HEK293T (cell line): ENCODE data around the gene PRDM15.

Source experiments
- CTCF ChIA-PET: fragments of 350-600 bp; formaldehyde crosslinking; extraction: SDS; loops from one replicate; lab custom pipeline; 2021; ENCODE audit warnings: antibody characterized with exemption, inconsistent platforms; lab: Yijun Ruan, JAX
- POLR2A ChIA-PET: fragments of 350-600 bp; formaldehyde crosslinking; extraction: SDS; loops from one replicate; lab custom pipeline; 2020; ENCODE audit warnings: antibody characterized with exemption, inconsistent platforms; lab: Yijun Ruan, JAX
- DNase-seq: peaks from one replicate; pipeline ENCODE4 v3.0.0; 2012; ENCODE audit warnings: mixed read lengths; ENCODE audit errors: extremely low spot score
- ARNT ChIP-seq: fragments of 450-650 bp; IDR thresholded peaks from 2 replicates; pipeline ENCODE4 v1.6.1; 2017; ENCODE audit warnings: mild to moderate bottlenecking
- BHLHE40 ChIP-seq: fragments of 450-650 bp; IDR thresholded peaks from 2 replicates; pipeline ENCODE4 v1.6.1; 2016; ENCODE audit warnings: mild to moderate bottlenecking, moderate library complexity, borderline replicate concordance
- CTBP1 ChIP-seq: fragments of 450-650 bp; IDR thresholded peaks from 2 replicates; pipeline ENCODE4 v1.6.1; 2016; ENCODE audit warnings: borderline replicate concordance
- ELF4 ChIP-seq: fragments of 450-650 bp; IDR thresholded peaks from 2 replicates; pipeline ENCODE4 v1.6.1; 2017; ENCODE audit warnings: antibody characterized with exemption
- FOXA1 ChIP-seq: fragments of 450-650 bp; IDR thresholded peaks from 2 replicates; pipeline ENCODE4 v1.6.1; 2016; ENCODE audit warnings: mild to moderate bottlenecking
- FOXK2 ChIP-seq: fragments of 450-650 bp; IDR thresholded peaks from 2 replicates; pipeline ENCODE4 v1.6.1; 2016; ENCODE audit warnings: mild to moderate bottlenecking
- FOXM1 ChIP-seq: fragments of 450-650 bp; IDR thresholded peaks from 2 replicates; pipeline ENCODE4 v1.6.1; 2017; ENCODE audit warnings: mild to moderate bottlenecking, borderline replicate concordance
- HDGF ChIP-seq: fragments of 450-650 bp; IDR thresholded peaks from 2 replicates; pipeline ENCODE4 v1.6.1; 2017; ENCODE audit warnings: antibody characterized with exemption, borderline replicate concordance
- L3MBTL2 ChIP-seq: fragments of 450-650 bp; conservative IDR thresholded peaks from 2 replicates; pipeline ENCODE4 v1.6.1; 2016; ENCODE audit warnings: mild to moderate bottlenecking
- LEF1 ChIP-seq: fragments of 450-650 bp; IDR thresholded peaks from 2 replicates; pipeline ENCODE4 v1.6.1; 2017; ENCODE audit warnings: mild to moderate bottlenecking, borderline replicate concordance
- NFRKB ChIP-seq: fragments of 450-650 bp; IDR thresholded peaks from 2 replicates; pipeline ENCODE4 v1.6.1; 2016; ENCODE audit warnings: mild to moderate bottlenecking, moderate library complexity
- PKNOX1 ChIP-seq: fragments of 450-650 bp; IDR thresholded peaks from 2 replicates; pipeline ENCODE4 v1.6.1; 2016
- SP1 ChIP-seq: fragments of 450-650 bp; IDR thresholded peaks from 2 replicates; pipeline ENCODE4 v1.6.1; 2017
- SUZ12 ChIP-seq: fragments of 450-650 bp; IDR thresholded peaks from 2 replicates; pipeline ENCODE4 v1.6.1; 2016; ENCODE audit warnings: mild to moderate bottlenecking
- TARDBP ChIP-seq: fragments of 450-650 bp; IDR thresholded peaks from 2 replicates; pipeline ENCODE4 v1.6.1; 2016
- ZNF384 ChIP-seq: fragments of 450-650 bp; IDR thresholded peaks from 2 replicates; pipeline ENCODE4 v1.6.1; 2016

PRDM15 gene

GRCh38 chr21:41865002-41865777 is 14.0 kb downstream of the PRDM15 start:
- POLR2A ChIA-PET: no interaction called here
- no peak for DNase-seq
- CTCF ChIA-PET: no interaction called here
- TF ChIP-seq FOXM1: no peak
- TF ChIP-seq FOXA1: no peak
- TF ChIP-seq ZNF384: no peak
- TF ChIP-seq TARDBP: no peak
- TF ChIP-seq CTBP1: no peak
- no peak for TF ChIP-seq ARNT
- TF ChIP-seq BHLHE40: no peak
- no peak for TF ChIP-seq ELF4
- TF ChIP-seq SUZ12: no peak
- no peak for TF ChIP-seq NFRKB

- DNase-seq: no peak
- TF ChIP-seq NFRKB (no peak), ARNT (no peak), CTBP1 (no peak), SP1 (no peak), FOXK2 (no peak), FOXM1 (no peak), ZNF384 (no peak), LEF1 (no peak), L3MBTL2 (no peak), ELF4 (no peak), BHLHE40 (no peak), PKNOX1 (no peak), SUZ12 (no peak), TARDBP (no peak), HDGF (no peak), FOXA1 (no peak)
- CTCF ChIA-PET: no interaction called here
- POLR2A ChIA-PET: no interaction called here
Observed at GRCh38 chr21:41864311-41865001, 14.7 kb downstream of the PRDM15 start.

GRCh38 chr21:41863439-41863740 is 15.8 kb downstream of the PRDM15 start:
- no peak for TF ChIP-seq CTBP1
- no peak for DNase-seq
- CTCF ChIA-PET: no interaction called here
- POLR2A ChIA-PET: no interaction called here

GRCh38 chr21:41861987-41862386 is 17.2 kb downstream of the PRDM15 start:
- no peak for DNase-seq
- CTCF ChIA-PET: interaction anchor here (0.7 kb wide), 1 partner anchor 117 kb away, joined by 3 read pairs; no protein-coding TSS in a partner anchor
- TF ChIP-seq FOXA1 (no peak), L3MBTL2 (no peak), ZNF384 (no peak), ARNT (no peak), PKNOX1 (no peak), SP1 (no peak), FOXK2 (no peak), TARDBP (no peak), HDGF (no peak), BHLHE40 (no peak), ELF4 (no peak), FOXM1 (no peak), SUZ12 (no peak), LEF1 (no peak), NFRKB (no peak), CTBP1 (no peak)
- POLR2A ChIA-PET: no interaction called here

- ChIA-PET CTCF (no interaction called here), POLR2A (no interaction called here)
- DNase-seq: no peak
- TF ChIP-seq FOXA1 (no peak), FOXK2 (no peak), LEF1 (no peak), NFRKB (no peak), ELF4 (no peak), SP1 (no peak), CTBP1 (no peak), SUZ12 (no peak), TARDBP (no peak), BHLHE40 (no peak), L3MBTL2 (no peak), FOXM1 (no peak)
Observed at GRCh38 chr21:41861255-41861654, 17.9 kb downstream of the PRDM15 start.

DNA sequence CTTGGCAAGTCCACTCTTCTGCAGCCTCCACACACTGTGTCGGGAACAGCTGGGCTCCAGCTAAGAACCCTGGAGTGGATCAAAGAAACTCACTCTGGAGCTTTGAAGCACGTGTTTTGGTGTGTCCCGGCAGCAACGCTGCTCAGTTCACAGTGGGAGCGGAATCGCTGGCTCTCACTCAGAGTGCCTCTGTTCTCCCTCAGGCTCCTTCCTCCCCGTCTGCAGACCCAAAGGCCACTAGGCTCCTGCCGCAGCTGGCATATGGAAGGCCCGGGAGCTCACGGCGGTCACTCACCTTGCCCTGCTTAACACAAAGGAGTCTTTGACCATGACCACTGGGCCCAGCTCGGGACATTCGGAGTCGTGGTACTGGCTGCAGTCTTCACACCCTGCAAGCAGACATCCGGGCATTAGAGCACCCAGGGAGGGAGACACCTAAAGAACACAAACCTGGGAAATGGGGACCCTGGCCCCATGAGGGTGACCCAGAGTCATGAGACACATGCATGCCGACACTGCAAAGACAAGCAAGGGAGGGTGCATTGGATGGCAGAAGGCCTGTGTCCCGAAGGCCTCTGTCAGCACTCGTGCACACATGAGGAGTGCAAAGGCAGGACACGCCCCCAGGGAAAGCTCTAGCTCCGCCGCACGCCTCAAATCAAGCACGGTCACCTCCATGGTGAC is 19.7 kb downstream of the PRDM15 start:
- TF ChIP-seq HDGF (no peak), ZNF384 (no peak), ELF4 (no peak), SUZ12 (no peak)
- no peak for DNase-seq
- POLR2A ChIA-PET: no interaction called here
- CTCF ChIA-PET: no interaction called here
